Neuronal stem cell (in vitro differentiated cells): ENCODE measurements around the gene ALG14.

Source experiments
- DNase-seq: peaks from one replicate; pipeline ENCODE4 v3.0.0-alpha.2; 2013; ENCODE audit warnings: low spot score
- H2AFZ ChIP-seq: one replicate; pipeline ENCODE4 v1.6.1; 2013; ENCODE audit warnings: mild to moderate bottlenecking, low read length, inconsistent platforms
- H2AK5ac ChIP-seq: 2 replicates; pipeline ENCODE4 v1.6.1; 2013; ENCODE audit warnings: low read depth, mild to moderate bottlenecking, inconsistent platforms, low read length, moderate library complexity, mixed read lengths
- H2BK120ac ChIP-seq: 2 replicates; pipeline ENCODE4 v1.6.1; 2013; ENCODE audit warnings: low read depth, mild to moderate bottlenecking, inconsistent platforms, low read length, moderate library complexity, mixed read lengths
- H2BK12ac ChIP-seq: one replicate; pipeline ENCODE4 v1.6.1; 2013; ENCODE audit warnings: low read length, inconsistent platforms
- H2BK15ac ChIP-seq: 2 replicates; pipeline ENCODE4 v1.6.1; 2013; ENCODE audit warnings: mild to moderate bottlenecking, low read length, inconsistent platforms, mixed read lengths
- H2BK5ac ChIP-seq: one replicate; pipeline ENCODE4 v1.6.1; 2013; ENCODE audit warnings: inconsistent platforms, mild to moderate bottlenecking, low read length, moderate library complexity
- H3K14ac ChIP-seq: one replicate; pipeline ENCODE4 v1.6.1; 2013; ENCODE audit warnings: low read length, inconsistent platforms
- H3K18ac ChIP-seq: 2 replicates; pipeline ENCODE4 v1.6.1; 2013; ENCODE audit warnings: low read length, inconsistent platforms
- H3K23ac ChIP-seq: 2 replicates; pipeline ENCODE4 v1.6.1; 2013; ENCODE audit warnings: low read depth, mild to moderate bottlenecking, mixed read lengths, low read length, inconsistent platforms; ENCODE audit not compliant: poor library complexity
- H3K27ac ChIP-seq: replicated peaks from 3 replicates; pipeline ENCODE4 v1.5.1; 2013; ENCODE audit warnings: low read length, inconsistent platforms
- H3K27me3 ChIP-seq, 3 experiments: 2 replicates each; pipeline ENCODE4 v1.6.1; 2013; ENCODE audit warnings: low read length in 3 of 3, mild to moderate bottlenecking in 2 of 3, inconsistent platforms in 1 of 3, low read depth in 1 of 3, mixed read lengths in 1 of 3, moderate library complexity in 1 of 3; ENCODE audit not compliant: control insufficient read depth in 3 of 3, insufficient read depth in 3 of 3
- H3K36me3 ChIP-seq, 2 donors: replicated peaks in 1 of 2; 2 replicates each; pipeline ENCODE4 v1.6.1; 2013; ENCODE audit warnings: low read length in 2 of 2; ENCODE audit not compliant: control insufficient read depth in 2 of 2, insufficient read depth in 2 of 2
- H3K4ac ChIP-seq: 2 replicates; pipeline ENCODE4 v1.6.1; 2013; ENCODE audit warnings: inconsistent platforms, mild to moderate bottlenecking, low read length, moderate library complexity
- H3K4me1 ChIP-seq, 2 donors: 1 replicate in 1 of 2; 2 replicates in 1 of 2; pipeline ENCODE4 v1.6.1; 2013; ENCODE audit warnings: low read length in 2 of 2, low read depth in 1 of 2; ENCODE audit not compliant: control insufficient read depth in 2 of 2, insufficient read depth in 1 of 2
- H3K4me2 ChIP-seq: one replicate; pipeline ENCODE4 v1.6.1; 2013; ENCODE audit warnings: mild to moderate bottlenecking, low read length, inconsistent platforms; ENCODE audit not compliant: insufficient read depth, poor library complexity, severe bottlenecking
- H3K4me3 ChIP-seq, 2 donors: 2 replicates each; pipeline ENCODE4 v1.5.1; 2013; ENCODE audit warnings: low read length in 2 of 2, mild to moderate bottlenecking in 2 of 2, inconsistent platforms in 1 of 2, moderate library complexity in 1 of 2
- H3K79me1 ChIP-seq: one replicate; pipeline ENCODE4 v1.6.1; 2013; ENCODE audit warnings: low read depth, mild to moderate bottlenecking, inconsistent platforms, low read length, moderate library complexity
- H3K9ac ChIP-seq: one replicate; pipeline ENCODE4 v1.6.1; 2013; ENCODE audit warnings: mild to moderate bottlenecking, low read depth, low read length, inconsistent platforms; ENCODE audit not compliant: poor library complexity
- H3K9me3 ChIP-seq, 2 donors: replicated peaks in 1 of 2; 2 replicates each; pipeline versions ENCODE3 to v1.6.1; 2013; ENCODE audit warnings: low read length in 2 of 2, mild to moderate bottlenecking in 2 of 2, inconsistent platforms in 1 of 2, low read depth in 1 of 2, mixed read lengths in 1 of 2, moderate library complexity in 1 of 2; ENCODE audit not compliant: control insufficient read depth in 2 of 2, insufficient read depth in 1 of 2
- H4K8ac ChIP-seq: one replicate; pipeline ENCODE4 v1.6.1; 2013; ENCODE audit warnings: low read depth, mild to moderate bottlenecking, inconsistent platforms, low read length, moderate library complexity
- H4K91ac ChIP-seq: one replicate; pipeline ENCODE4 v1.6.1; 2013; ENCODE audit warnings: low read length, low read depth, mild to moderate bottlenecking, inconsistent platforms; ENCODE audit not compliant: poor library complexity
- WGBS, 2 donors: extraction: QIAGEN DNeasy Blood & Tissue Kit; methylation state at CpG; one replicate each; pipeline ENCODE4 v1.1.7; 2013; ENCODE audit warnings: missing lambda C conversion rate in 2 of 2, mixed read lengths in 1 of 2; ENCODE audit not compliant: insufficient read length in 2 of 2, insufficient replicate concordance in 1 of 2; ENCODE audit errors: extremely low coverage in 2 of 2; 5-methylcytosine and 5-hydroxymethylcytosine counted together

The ALG14 gene

GRCh38 chr1:95033843-95034242 is 38.9 kb downstream of the ALG14 start:
- Histone ChIP-seq H3K18ac (no peak overlapping the region), H3K4ac (no peak overlapping the region), H3K36me3 (no peaks in the 10 kb centered on the region), H4K91ac (no peak overlapping the region), H2AK5ac (no peak overlapping the region), H2AFZ (no peak overlapping the region), H3K79me1 (no peaks in the 10 kb centered on the region), H4K8ac (no peak overlapping the region), H3K27me3 (no peaks in the 10 kb centered on the region), H2BK15ac (no peak overlapping the region), H2BK120ac (no peak overlapping the region), H3K4me2 (no peak overlapping the region), H2BK5ac (no peak overlapping the region), H3K27ac (no peak overlapping the region), H3K4me3 (no peak overlapping the region), H3K14ac (no peak overlapping the region), H2BK12ac (no peak overlapping the region), H3K9ac (no peak overlapping the region), H3K4me1 (peaks cover 3 to 4% of the 10 kb centered on the region in 2 donors), H3K23ac (no peak overlapping the region), H3K9me3 (peaks cover 0 to 7% of the 10 kb centered on the region in 2 donors)
- DNase-seq, result no peak

GRCh38 chr1:95029532-95029931 is 43.2 kb downstream of the ALG14 start:
- H2BK5ac ChIP-seq, result no peak overlapping the region
- H3K18ac ChIP-seq, result no peak overlapping the region
- H4K8ac ChIP-seq, result no peak overlapping the region
- H3K9me3 ChIP-seq, result peaks cover 2 to 16% of the 10 kb centered on the region in 2 donors
- H3K14ac ChIP-seq, result no peak overlapping the region
- H3K23ac ChIP-seq, result no peak overlapping the region
- no peak overlapping the region for H3K4ac ChIP-seq
- no peak overlapping the region for H2BK12ac ChIP-seq
- H2BK15ac ChIP-seq, result no peak overlapping the region
- no peak overlapping the region for H3K4me3 ChIP-seq
- H2AFZ ChIP-seq, result no peak overlapping the region
- H2BK120ac ChIP-seq, result no peak overlapping the region
- H3K4me2 ChIP-seq, result no peak overlapping the region
- H2AK5ac ChIP-seq, result no peak overlapping the region
- peaks cover 3 to 4% of the 10 kb centered on the region in 2 donors for H3K4me1 ChIP-seq
- no peak overlapping the region for H3K9ac ChIP-seq
- no peak overlapping the region for H3K27ac ChIP-seq
- no peaks in the 10 kb centered on the region for H3K79me1 ChIP-seq
- no peaks in the 10 kb centered on the region for H3K27me3 ChIP-seq
- DNase-seq, result no peak
- H4K91ac ChIP-seq, result no peak overlapping the region
- H3K36me3 ChIP-seq, result peaks cover 0 to 3% of the 10 kb centered on the region in 2 donors

DNA sequence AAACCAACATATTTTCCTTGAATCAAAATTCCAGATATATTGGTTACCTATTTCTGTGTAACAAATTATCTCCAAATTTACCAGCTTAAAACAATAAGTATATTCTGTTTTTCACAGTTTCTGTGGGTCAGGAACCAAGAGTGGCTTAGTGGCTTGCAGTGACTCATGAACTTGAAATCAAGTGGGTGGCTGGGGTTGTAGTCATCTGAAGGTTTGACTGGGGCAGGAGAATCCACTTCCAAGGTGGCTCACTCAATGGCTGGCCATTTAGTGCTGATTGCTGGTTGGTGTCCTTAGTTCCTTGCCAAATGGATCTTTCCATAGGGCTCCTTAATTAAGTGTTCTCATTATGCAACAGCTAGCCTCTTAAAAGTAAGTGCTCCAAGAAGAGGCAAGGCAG is 43.8 kb downstream of the ALG14 start:
- Histone ChIP-seq H3K9me3 (peaks cover 3 to 16% of the 10 kb centered on the region in 2 donors), H3K27me3 (no peaks in the 10 kb centered on the region), H3K4me2 (no peak overlapping the region), H3K9ac (no peak overlapping the region), H4K8ac (no peak overlapping the region), H4K91ac (no peak overlapping the region), H2BK15ac (no peak overlapping the region), H3K36me3 (peaks cover 0 to 3% of the 10 kb centered on the region in 2 donors), H2AK5ac (no peak overlapping the region), H3K14ac (no peak overlapping the region), H3K4ac (no peak overlapping the region), H2AFZ (no peak overlapping the region), H3K27ac (no peak overlapping the region), H3K23ac (no peak overlapping the region), H3K18ac (no peak overlapping the region), H2BK12ac (no peak overlapping the region), H3K79me1 (no peaks in the 10 kb centered on the region), H3K4me1 (peaks cover 3 to 4% of the 10 kb centered on the region in 2 donors), H3K4me3 (no peak overlapping the region), H2BK120ac (no peak overlapping the region), H2BK5ac (no peak overlapping the region)
- no peak for DNase-seq

DNA sequence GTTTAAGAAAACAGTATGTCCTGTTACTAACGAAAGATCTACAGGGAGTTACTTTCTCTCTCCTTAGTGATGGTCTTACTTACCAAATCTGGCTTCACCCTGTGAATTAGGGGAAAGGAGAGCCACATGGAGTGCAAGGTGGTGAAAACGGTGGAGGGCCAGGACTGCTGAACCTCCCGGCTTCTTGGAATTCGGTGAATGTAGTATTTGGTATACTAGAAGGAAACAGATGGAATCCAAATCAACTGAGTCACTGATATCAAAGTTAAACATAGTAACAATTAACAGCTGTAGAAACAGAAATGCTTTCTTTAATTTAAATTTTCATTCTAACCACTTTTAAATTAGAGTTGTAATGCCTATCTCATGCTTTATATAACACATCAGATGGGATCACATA is 45.7 kb downstream of the ALG14 start:
- H3K79me1 ChIP-seq, result no peaks in the 10 kb centered on the region
- H4K8ac ChIP-seq, result no peak overlapping the region
- no peaks in the 10 kb centered on the region for H3K27me3 ChIP-seq
- H3K18ac ChIP-seq, result no peak overlapping the region
- no peaks in the 10 kb centered on the region for H3K4me1 ChIP-seq
- H3K4me2 ChIP-seq, result no peak overlapping the region
- H3K9me3 ChIP-seq, result peaks cover 3 to 16% of the 10 kb centered on the region in 2 donors
- H2BK5ac ChIP-seq, result no peak overlapping the region
- no CpG with 5 or more reads among the region's 4 CpGs for WGBS, 2 donors
- H2AK5ac ChIP-seq, result no peak overlapping the region
- H2AFZ ChIP-seq, result no peak overlapping the region
- no peak overlapping the region for H3K9ac ChIP-seq
- H3K4me3 ChIP-seq, result no peak overlapping the region
- no peak overlapping the region for H2BK12ac ChIP-seq
- no peak overlapping the region for H4K91ac ChIP-seq
- no peak overlapping the region for H3K27ac ChIP-seq
- DNase-seq, result no peak
- H3K14ac ChIP-seq, result no peak overlapping the region
- no peak overlapping the region for H2BK120ac ChIP-seq
- H3K36me3 ChIP-seq, result peaks cover 0 to 3% of the 10 kb centered on the region in 2 donors
- no peak overlapping the region for H2BK15ac ChIP-seq
- no peak overlapping the region for H3K23ac ChIP-seq
- H3K4ac ChIP-seq, result no peak overlapping the region
